GM21717 (cell line): Measurements from ENCODE around the gene CLEC2A.
"Not testable (repeated sequence)": the region's sequence is repeated elsewhere in the genome, so short reads cannot be mapped to it uniquely, and the experiment has no call there.

ENCODE experiments used
- ATAC-seq: cut with Tn5 transposase; IDR thresholded peaks from one replicate; pipeline ENCODE4 v1.9.1; 2021; ENCODE audit warnings: mild to moderate bottlenecking, moderate library complexity; ENCODE audit not compliant: unreplicated experiment

Gene CLEC2A, protein sequence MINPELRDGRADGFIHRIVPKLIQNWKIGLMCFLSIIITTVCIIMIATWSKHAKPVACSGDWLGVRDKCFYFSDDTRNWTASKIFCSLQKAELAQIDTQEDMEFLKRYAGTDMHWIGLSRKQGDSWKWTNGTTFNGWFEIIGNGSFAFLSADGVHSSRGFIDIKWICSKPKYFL

DNA sequence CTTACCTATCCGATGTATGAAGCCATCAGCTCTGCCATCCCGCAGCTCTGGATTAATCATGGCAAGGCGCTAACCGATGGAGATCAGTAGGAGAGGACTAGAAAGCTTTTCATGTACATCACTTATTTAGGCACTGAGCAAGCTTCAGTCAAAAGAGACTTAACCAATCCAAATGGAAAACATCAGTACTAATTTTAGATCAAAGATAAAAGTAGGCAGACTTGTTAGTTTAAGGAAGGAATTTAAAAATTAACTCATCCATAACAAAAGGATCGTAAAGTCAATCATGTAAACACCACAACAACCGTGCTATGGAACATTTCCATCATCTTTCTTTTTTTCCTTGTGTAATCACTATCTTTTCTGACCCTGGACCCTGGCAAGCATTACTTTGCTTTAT is at the start of gene CLEC2A:
CLEC2A (minus strand) TSS at position 101 of the 400 bp plus-strand sequence; CDS start at position 60, 41 bp downstream.
- no peak for ATAC-seq

DNA sequence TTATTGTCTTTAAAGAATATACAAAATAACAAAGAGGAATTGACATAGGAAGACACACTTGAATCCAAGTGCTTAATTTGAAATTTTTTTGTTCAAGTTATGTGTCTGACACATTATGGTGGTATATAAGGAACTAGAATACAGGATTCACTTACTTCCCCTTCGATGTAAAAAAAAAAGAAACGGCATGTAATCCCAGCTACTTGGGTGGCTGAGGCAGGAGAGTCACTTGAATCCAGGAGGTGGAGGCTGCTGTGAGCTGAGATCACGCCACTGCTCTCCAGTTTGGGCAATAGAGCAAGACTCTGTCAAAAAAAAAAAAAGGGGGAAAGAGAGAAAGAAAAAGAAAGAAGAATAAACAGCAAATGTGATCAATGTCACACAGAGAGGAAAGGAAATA is 48.0 kb upstream of the CLEC2A start:
- ATAC-seq: no peak

DNA sequence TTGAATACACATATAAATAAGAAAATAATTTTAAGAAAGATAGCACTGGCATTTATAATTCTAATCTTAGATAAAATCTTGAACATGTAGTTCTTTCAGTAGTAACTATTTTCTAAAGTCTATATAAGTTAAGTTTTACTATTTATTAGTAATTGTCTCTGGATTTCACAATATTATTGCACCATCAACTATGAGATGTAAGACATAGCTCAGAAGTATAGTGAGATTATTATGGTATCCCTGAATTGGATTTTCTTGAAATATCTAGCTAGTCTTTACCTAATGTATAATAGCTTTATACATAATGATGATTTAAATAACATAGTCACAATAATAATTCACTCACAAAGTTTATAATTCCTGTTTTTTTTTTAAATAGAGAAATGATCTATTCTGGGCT is 45.7 kb upstream of the CLEC2A start:
- no peak for ATAC-seq

DNA sequence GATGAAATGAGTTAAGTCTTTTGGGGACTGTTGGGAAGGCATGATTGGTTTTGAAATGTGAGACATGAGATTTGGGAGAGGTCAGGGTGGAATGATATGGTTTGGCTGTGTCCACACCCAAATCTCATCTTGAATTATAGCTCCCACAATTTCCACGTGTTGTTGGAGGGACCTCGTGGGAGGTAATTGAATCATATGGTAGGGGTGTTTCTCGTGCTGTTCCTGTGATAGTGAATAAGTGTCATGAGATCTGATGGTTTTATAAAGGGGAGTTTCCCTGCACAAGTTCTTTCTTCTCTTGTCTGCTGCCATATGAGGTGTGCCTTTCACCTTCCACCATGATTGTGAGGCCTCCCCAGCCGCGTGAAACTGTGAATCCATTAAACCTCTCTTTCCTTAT is 44.5 kb upstream of the CLEC2A start:
- not testable (repeated sequence) for ATAC-seq

DNA sequence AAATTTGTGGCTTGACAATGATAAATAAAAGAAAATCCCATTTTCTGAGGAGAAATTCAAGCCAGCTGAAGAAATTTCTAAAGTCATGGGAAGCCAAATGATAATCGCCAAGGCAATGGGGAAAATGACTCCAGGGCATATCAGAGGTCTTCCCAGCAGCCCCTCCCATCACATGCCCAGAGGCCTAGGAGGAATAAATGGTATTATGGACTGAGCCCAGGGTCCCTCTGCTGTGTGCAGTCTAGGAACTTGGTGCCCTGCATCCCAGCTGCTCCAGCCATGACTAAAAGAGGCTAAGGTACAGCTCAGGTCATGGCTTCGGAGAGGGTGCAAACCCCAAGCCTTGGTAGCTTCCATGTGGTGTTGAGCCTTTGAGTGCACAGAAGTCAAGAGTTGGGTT is 43.4 kb upstream of the CLEC2A start:
- ATAC-seq: no peak

DNA sequence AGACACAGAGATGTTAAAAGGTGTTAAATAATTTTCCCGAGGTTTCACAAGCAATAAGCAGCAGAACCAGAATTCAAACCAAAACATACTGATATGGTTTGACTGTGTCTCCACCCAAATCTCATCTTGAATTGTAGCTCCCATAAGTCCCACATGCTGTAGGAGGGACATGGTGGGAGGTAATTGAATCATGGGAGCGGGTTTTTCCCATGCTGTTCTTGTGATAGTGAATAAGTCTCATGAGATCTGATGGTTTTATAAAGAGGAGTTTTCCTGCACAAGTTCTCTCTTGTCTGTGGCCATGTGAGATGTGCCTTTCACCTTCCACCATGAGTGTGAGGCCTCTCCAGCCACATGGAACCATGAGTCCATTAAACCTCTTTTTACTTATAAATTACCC is 42.6 kb upstream of the CLEC2A start:
- ATAC-seq: not testable (repeated sequence)

DNA sequence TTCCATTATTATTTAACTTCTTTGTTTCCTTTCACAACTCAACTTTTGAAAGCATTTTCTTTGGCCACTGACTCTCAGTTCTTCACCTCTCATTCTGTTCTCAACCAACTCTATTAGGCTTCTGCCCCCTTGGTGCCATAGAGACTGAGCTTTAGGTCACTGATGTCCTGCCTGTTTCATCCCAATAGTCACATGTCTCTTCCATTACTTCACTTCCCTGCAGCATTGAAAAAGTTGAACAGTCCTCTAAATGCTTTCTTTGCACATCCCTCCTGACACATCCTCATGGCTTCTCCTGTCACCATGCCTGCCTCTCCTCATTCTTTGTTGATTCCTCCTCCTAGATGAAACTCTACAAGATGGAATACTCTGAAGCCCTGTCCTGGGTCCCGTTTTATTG is 41.8 kb upstream of the CLEC2A start:
- no peak for ATAC-seq

DNA sequence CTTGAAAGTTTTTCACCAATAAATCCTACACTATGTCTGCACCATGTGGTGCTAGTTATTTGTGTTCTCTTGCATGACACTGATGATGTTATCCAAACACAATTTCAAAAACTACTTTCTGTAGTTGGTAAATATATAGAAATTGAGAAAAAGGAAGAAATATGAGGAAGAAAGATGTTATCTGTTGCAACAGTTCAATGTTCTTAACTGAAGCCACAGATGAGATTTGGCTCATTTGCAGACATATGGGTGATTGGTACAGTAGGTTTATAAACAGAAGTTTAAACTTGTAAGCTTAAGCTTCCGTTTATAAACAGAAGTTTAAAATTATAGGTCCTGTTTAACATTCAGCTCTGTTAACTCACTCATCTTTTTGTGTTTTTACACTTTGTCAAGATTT is 39.0 kb upstream of the CLEC2A start, which contains the start of gene CLEC12A:
CLEC12A (plus strand) TSS at position 229 of the 400 bp plus-strand sequence. CDS start 188 bp downstream, outside the sequence.
- no peak for ATAC-seq

DNA sequence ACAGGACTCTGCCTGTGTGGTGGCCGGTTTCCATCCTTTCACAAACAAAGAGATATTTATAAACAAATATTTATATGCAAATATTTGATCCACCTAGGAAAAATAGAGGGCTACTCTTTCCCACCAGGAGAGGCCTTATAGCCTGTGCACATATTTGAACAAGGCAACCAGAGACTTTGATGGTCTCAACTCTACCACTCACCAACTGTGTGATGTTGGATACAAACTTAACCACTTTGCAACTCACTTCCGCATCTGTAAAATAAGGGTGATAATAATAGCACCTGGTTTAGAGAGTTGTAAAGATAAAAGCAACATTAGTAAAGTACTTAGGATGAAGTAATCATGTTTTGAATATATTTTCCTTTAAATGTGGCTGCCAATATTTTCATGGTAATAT is 37.5 kb upstream of the CLEC2A start:
- ATAC-seq: no peak

DNA sequence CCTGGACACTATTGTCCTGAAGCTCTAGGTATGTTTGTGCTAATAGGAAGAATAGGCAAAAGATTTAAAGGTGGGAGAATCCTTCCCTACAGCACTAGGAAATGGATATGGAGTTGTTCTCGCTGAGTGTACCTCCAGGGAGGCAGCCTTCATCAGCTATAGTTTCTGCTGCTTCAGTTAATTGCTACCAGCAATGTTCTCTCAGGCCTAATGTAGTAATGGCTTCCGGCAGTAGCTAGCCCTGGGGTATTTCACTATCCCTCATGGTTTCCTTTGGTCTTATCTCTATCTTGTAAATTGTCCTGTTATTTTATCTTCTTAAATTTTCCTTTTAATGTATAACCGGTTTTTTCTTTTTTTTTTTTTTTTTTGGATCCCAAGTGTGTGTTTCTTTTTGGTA is 29.7 kb upstream of the CLEC2A start:
- ATAC-seq: no peak

DNA sequence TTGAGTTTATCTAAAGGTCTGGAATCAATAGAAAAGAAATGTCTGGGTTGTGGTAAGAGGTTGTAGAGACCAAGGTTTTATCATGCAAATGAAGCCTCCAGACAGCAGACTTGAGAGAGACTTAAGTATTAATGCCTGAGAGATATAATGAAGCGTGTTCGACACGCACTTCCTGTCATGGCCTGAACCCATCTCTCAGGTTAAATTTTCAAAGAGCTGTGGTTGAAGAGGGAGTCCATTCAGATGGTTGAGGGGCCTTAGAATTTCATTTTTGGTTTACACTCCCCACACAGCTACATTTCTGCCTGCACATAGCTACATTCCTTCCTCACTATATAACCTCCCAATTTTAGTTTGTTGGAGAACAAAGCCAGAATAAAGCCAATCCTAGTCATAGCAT is 28.9 kb upstream of the CLEC2A start:
- no peak for ATAC-seq

DNA sequence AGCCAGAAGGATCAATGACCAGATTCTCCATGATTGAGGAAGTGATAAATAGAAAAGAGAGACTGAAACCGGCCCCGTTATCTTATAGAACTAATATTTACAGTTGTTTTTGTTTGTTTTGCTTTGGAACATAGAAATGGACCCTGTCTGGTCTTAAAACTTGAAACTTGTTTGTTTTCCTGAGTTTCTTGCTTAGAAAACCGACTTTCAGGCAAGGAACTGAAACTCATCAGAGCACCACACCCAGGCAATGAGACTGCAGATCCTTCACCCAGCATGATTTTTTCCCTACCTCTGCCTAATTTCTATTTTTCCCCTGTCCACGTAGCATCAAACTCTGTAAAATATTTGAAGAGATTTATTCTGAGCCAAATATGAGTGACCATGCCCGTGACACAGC is 28.4 kb upstream of the CLEC2A start:
- ATAC-seq: no peak

DNA sequence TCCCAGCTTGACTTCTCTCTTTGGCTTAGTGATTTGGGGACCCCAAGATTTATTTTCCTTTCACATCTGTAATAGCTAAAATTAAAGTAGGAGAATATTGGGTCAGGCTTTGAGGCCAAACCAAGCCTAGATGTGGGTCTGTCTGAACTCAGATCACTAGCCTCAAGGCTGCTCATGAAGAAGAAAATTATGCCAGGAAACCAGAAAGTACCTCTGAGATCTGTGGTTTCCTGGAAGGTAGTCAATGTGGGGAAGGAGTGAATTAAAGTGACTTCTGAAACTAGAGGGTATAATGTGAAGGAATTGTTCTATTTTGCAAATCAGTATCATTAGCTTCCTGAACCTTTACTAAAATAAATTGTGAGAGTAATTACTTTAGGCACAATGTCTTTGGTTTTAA is 25.7 kb upstream of the CLEC2A start:
- no peak for ATAC-seq

DNA sequence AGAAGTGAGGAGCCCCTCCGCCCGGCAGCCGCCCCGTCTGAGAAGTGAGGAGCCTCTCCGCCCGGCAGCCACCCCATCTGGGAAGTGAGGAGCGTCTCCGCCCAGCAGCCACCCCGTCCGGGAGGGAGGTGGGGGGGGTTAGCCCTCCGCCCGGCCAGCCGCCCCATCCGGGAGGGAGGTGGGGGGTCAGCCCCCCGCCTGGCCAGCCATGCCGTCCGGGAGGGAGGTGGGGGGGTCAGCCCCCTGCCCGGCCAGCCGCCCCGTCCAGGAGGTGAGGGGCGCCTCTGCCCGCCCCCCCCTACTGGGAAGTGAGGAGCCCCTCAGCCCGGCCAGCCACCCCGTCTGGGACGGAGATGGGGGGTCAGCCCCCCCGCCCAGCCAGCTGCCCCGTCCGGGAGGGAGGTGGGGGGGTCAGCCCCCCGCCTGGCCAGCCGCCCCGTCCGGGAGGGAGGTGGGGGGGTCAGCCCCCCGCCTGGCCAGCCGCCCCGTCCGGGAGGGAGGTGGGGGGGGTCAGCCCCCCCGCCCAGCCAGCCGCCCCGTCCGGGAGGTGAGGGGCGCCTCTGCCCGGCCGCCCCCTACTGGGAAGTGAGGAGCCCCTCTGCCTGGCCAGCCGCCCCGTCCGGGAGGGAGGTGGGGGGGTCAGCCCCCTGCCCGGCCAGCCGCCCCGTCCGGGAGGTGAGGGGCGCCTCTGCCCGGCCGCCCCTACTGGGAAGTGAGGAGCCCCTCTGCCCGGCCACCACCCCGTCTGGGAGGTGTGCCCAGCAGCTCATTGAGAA is 21.0 kb upstream of the CLEC2A start:
- ATAC-seq: not testable (repeated sequence)

DNA sequence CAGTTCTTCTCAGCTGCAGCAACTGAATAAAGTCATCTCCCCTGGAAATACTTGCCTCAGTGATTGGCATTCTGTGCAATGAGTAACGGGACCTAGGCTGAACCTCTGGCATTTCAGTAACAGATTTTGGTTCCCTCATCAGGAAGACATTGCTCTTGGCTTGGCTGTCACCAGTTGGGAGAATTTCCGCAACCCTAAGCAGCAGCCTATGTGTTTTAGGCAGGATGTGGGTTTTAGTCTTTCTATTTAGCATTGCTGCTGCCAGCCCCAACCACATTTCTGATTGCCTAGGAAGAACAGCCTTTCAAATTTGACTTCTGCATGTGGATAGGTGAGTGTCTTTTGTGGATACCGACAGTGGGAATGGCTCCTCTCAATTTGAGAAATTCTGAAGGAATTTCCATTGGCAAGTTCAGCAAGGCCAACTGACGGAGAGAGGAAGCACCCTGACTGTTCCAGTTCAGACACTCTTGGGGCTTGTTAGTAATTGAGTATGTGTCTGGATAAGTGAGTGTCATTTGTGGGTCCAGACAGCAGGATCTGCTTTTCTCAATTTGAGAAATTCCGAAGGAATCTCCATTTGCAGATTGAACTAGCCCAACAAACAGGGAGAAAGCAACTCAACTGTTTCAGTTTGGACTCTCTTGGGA is 19.0 kb upstream of the CLEC2A start:
- no peak for ATAC-seq

DNA sequence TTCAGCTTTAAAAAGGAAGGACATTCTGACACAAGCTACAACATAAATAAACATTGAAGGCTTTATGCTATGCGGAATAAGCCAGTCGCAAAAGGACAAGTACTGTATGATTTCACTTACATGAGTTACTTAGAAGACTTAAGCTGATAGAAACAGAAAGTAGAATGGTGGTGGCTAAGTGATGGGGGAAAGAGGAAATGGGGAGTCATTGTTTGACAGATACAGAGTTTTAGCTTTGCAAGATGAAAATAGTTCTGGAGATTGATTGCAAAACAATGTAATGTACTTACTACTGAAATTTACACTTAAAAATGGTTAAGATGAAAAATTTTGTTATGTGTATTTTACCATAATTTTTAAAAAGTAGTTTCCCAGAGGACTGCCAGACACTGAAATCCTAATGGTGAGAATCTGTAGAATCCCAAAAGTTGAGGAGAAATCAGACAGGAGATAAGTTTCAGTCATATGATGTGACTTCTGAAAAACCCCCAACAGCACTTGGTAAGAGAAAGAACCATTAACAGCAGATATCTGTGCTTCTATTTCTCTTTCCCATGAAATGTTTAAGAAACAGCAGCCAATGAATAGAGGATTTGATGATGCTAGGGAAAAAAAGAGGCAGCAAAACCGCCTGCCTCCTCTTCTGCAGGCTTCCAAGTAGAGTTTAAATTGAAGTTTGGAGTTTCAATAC is 16.6 kb upstream of the CLEC2A start:
- ATAC-seq: peak; percentile 93

DNA sequence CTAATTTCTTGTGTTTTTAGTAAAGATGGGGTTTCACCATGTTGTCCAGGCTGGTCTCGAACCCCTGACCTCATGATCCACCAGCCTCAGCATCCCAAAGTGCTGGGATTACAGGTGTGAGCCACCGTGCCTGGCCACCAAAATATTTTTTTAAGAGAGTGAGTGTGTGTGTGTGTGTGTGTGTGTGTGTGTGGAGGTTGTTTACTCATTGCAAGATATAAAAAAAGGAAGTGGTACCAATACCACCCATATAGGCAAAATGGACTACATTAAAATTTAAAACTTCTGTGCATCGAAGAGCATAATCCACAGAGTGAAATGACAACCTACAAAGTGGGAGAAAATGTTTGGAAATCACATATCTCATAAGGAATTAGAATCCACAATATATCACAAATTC is 15.5 kb upstream of the CLEC2A start:
- no peak for ATAC-seq

DNA sequence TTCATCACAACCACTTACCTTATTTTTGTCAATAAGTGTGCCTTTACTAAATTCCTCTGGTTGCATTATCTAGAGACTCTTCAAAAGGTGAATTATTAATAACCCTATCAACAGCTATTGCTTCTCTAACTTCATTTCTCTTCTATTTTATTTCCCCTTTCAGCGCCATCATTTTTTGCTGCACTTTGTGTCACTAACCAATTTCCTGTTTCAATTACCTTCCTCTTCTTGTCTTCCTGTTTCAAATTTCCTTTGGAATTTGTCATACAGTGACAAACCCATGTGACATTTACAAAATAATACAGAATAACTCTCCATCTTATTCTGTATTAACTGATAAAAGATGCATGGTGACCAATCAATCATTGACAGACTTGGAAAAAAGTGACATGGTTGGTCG is 12.2 kb upstream of the CLEC2A start:
- ATAC-seq: no peak

DNA sequence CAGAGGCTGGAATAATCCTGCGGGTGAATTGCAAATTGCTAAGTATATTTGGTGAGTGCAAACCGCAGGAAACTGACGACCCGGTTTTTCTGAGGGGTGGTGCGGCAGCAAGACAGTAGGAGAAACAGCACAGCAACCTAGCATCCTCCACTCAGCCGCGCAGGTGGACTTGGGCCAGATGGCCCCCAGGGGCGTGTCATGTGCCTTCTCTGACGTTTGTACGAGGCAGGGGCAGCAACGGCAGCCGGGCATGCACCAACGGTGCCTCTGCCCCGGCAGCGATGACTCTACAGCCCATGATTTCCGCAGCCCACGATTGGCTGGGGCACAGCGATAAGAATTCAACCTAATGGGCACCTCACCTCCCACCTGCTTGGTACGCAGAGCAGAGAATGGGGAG is 11.1 kb upstream of the CLEC2A start:
- no peak for ATAC-seq

DNA sequence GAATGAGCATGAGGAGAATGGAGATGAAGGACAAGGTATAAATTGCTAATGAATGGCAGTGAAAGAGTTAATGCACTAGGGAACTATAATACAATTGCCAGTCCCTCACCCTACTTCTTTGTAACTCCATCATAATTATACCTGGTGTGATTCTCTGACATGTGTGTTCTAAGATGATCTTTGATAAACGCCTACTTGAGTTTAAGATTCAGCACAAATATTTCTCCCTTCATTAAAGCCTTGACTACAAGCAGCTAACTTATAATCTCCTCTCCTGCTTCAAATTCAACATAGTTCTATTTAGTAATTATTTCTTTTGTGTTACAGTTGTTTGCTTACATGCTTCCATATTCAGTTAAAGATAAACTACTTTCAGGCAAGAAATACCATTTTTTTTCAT is 9.7 kb upstream of the CLEC2A start:
- no peak for ATAC-seq

DNA sequence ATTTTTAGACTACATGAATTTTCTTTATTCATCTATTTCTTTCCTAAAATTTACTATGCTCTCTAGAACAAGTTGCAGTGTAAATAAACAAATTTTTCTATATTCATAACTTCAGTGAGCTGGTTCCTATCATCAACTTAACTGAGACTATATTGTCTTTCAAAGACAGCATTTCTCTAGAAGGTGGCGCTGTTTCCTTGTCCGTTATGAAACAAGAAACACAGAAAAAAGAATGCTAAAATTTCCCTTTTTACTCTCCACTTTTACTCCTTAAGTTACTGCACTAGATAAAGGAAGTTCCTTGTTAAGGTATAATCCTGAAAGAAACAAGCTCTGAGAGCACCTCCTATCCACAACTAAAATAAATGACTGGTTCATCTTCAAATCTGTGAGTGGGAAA is 8.2 kb upstream of the CLEC2A start:
- ATAC-seq: no peak

DNA sequence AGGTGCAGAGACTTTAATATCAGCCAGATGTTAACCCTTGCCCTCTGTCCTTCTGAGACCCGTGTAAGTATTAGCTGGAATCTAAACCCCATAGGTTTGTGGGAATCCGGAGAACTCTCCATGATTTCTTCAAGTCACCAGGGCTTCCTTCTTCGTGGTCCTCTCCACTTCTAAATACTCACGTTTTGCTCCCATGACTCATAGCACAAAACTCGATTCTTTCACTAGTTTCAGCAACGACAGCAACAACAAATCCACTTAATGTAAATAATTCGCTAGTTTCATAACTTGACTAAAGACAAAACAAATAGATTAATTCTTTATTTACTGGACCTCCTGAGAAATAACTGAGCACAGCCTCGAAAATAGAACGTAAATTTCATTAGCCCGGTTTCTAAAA is 4.4 kb upstream of the CLEC2A start:
- ATAC-seq: no peak
